Neural cell (in vitro differentiated cells): ENCODE measurements around the gene HMCN2. TPM values are rescaled to one million over a fixed set of nuclear protein-coding genes. Genes with fewer than 3 reads are reported as not detected.

ENCODE experiments used
- H2AFZ ChIP-seq: fragments of 200-600, 300-800 bp; sonication (generic), shearing (Covaris generic); 2 replicates; pipeline ENCODE4 v1.6.0; 2014; ENCODE audit warnings: low read depth, mild to moderate bottlenecking, antibody characterized with exemption, low read length, moderate library complexity
- H3F3A ChIP-seq: fragments of 200-600 bp; shearing (Covaris generic); 2 replicates; pipeline ENCODE4 v1.6.1; 2016; ENCODE audit warnings: mild to moderate bottlenecking, moderate library complexity, mixed read lengths, antibody characterized with exemption, low read length; ENCODE audit not compliant: insufficient read depth, poor library complexity, severe bottlenecking
- H3K27ac ChIP-seq: fragments of 200-600, 300-800 bp; sonication (generic), shearing (Covaris generic); 2 replicates; pipeline ENCODE4 v1.5.1; 2014; ENCODE audit warnings: mild to moderate bottlenecking, low read length, moderate library complexity
- H3K27me3 ChIP-seq: fragments of 300-800, 200-600 bp; sonication (generic), shearing (Covaris generic); 2 replicates; pipeline ENCODE4 v1.6.0; 2014; ENCODE audit warnings: mild to moderate bottlenecking, low read depth, low read length, moderate library complexity; ENCODE audit not compliant: insufficient read depth
- H3K36me3 ChIP-seq: fragments of 300-800, 200-600 bp; sonication (generic), shearing (Covaris generic); 2 replicates; pipeline ENCODE4 v1.5.1; 2014; ENCODE audit warnings: mild to moderate bottlenecking, antibody characterized with exemption, low read length, moderate library complexity; ENCODE audit not compliant: insufficient read depth
- H3K4me2 ChIP-seq: fragments of 300-800, 200-600 bp; sonication (generic), shearing (Covaris generic); 2 replicates; pipeline ENCODE4 v1.6.0; 2014; ENCODE audit warnings: mild to moderate bottlenecking, low read length
- H3K4me3 ChIP-seq: fragments of 300-800, 200-600 bp; sonication (generic), shearing (Covaris generic); 2 replicates; pipeline ENCODE4 v1.5.1; 2014; ENCODE audit warnings: mild to moderate bottlenecking, low read length, moderate library complexity
- H3K79me2 ChIP-seq: fragments of 200-600 bp; shearing (Covaris generic); replicated peaks from 2 replicates; pipeline ENCODE4 v1.6.0; 2014; ENCODE audit warnings: mild to moderate bottlenecking, low read length, moderate library complexity; ENCODE audit not compliant: insufficient read depth
- H3K9ac ChIP-seq: fragments of 300-800, 200-600 bp; sonication (generic), shearing (Covaris generic); 2 replicates; pipeline ENCODE4 v1.6.1; 2016; ENCODE audit warnings: mild to moderate bottlenecking, low read length, mixed read lengths
- H3K9me2 ChIP-seq: fragments of 200-600 bp; shearing (Covaris generic); 2 replicates; pipeline ENCODE4 v1.6.1; 2016; ENCODE audit warnings: mild to moderate bottlenecking, low read length, mixed read lengths; ENCODE audit not compliant: insufficient read depth
- H3K9me3 ChIP-seq: fragments of 200-600, 300-800 bp; sonication (generic), shearing (Covaris generic); 2 replicates; pipeline ENCODE4 v1.6.1; 2016; ENCODE audit warnings: mild to moderate bottlenecking, mixed run types, low read length, moderate library complexity, mixed read lengths
- H4K20me1 ChIP-seq: fragments of 200-600 bp; shearing (Covaris generic); 2 replicates; pipeline ENCODE4 v1.6.1; 2016; ENCODE audit warnings: mild to moderate bottlenecking, mixed run types; ENCODE audit not compliant: insufficient read depth
- EP300 ChIP-seq: fragments of 450-650 bp; conservative IDR thresholded peaks from 2 replicates; pipeline ENCODE4 v1.6.1; 2014; ENCODE audit warnings: antibody characterized with exemption, mild to moderate bottlenecking, moderate library complexity; ENCODE audit not compliant: poor library complexity, severe bottlenecking
- EZH2 ChIP-seq: fragments of 200-600, 300-800 bp; shearing (Covaris generic), sonication (generic); IDR thresholded peaks from 2 replicates; pipeline ENCODE4 v1.6.1; 2014; ENCODE audit warnings: antibody characterized with exemption, low read length, borderline replicate concordance, mild to moderate bottlenecking; ENCODE audit not compliant: insufficient read depth, poor library complexity, severe bottlenecking
- MXI1 ChIP-seq: fragments of 450-650 bp; conservative IDR thresholded peaks from 2 replicates; pipeline ENCODE4 v1.6.1; 2014; ENCODE audit warnings: antibody characterized with exemption, mild to moderate bottlenecking; ENCODE audit not compliant: poor library complexity, severe bottlenecking
- POLR2AphosphoS5 ChIP-seq: IDR thresholded peaks from 2 replicates; pipeline ENCODE4 v1.6.1; 2012
- RAD21 ChIP-seq: fragments of 450-650 bp; conservative IDR thresholded peaks from 2 replicates; pipeline ENCODE4 v1.6.1; 2014; ENCODE audit warnings: antibody characterized with exemption, mild to moderate bottlenecking, moderate library complexity
- SMC3 ChIP-seq: fragments of 450-650 bp; conservative IDR thresholded peaks from 2 replicates; pipeline ENCODE4 v1.6.1; 2014; ENCODE audit warnings: antibody characterized with exemption, mild to moderate bottlenecking, moderate library complexity; ENCODE audit not compliant: poor library complexity
- TAF1 ChIP-seq: IDR thresholded peaks from 2 replicates; pipeline ENCODE4 v1.6.1; 2012; ENCODE audit warnings: low read depth
- polyA plus RNA-seq: library from polyadenylated mRNA; depleted of rRNA; stranded (reverse); fragments of >200 nt; gene quantifications from 2 replicates; pipeline ENCODE4 v1.2.3, GENCODE V29; 2014
- TF ChIP-seq, protein P1 (sequence below): IDR thresholded peaks from 2 replicates; pipeline ENCODE4 v1.6.1; 2012; ENCODE audit warnings: borderline replicate concordance
- TF ChIP-seq, protein P2 (sequence below): fragments of 450-650 bp; IDR thresholded peaks from 2 replicates; pipeline ENCODE4 v1.5.1; 2014; ENCODE audit warnings: antibody characterized with exemption, mild to moderate bottlenecking, moderate library complexity; ENCODE audit not compliant: poor library complexity, severe bottlenecking

The HMCN2 gene
- polyA plus RNA-seq, 1 donor from 2014 or later: 1.7 TPM

DNA sequence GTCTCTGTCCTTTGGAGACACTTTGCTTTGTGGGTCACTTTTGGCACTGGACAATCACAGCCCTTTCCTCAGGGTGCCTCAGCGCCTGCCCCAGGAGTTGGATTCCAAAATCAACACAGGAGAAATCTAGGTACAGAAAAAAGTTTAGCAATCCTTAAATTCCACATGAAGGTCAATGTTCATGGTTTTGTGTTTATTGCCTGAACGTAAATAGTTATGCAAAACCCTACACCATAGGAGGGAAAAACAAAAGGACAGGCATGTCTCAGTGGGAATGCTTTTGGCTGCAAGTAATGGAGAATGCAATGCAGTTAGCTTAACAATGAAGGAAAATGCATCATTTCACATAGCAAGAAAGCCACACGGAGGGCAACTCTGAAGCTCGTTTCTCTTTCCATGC, 6.5 kb upstream of the HMCN2 start:
- no peaks in the 10 kb centered on the region for H4K20me1 ChIP-seq
- H3K36me3 ChIP-seq: no peaks in the 10 kb centered on the region
- H3K9me3 ChIP-seq: no peaks in the 10 kb centered on the region
- peaks cover 4% of the 10 kb centered on the region for H3K27me3 ChIP-seq
- H3K79me2 ChIP-seq: no peaks in the 10 kb centered on the region
- TF ChIP-seq EZH2: no peak
- no peak for TF ChIP-seq RAD21
- no peak for TF ChIP-seq SMC3
- TF ChIP-seq, protein P1, sequence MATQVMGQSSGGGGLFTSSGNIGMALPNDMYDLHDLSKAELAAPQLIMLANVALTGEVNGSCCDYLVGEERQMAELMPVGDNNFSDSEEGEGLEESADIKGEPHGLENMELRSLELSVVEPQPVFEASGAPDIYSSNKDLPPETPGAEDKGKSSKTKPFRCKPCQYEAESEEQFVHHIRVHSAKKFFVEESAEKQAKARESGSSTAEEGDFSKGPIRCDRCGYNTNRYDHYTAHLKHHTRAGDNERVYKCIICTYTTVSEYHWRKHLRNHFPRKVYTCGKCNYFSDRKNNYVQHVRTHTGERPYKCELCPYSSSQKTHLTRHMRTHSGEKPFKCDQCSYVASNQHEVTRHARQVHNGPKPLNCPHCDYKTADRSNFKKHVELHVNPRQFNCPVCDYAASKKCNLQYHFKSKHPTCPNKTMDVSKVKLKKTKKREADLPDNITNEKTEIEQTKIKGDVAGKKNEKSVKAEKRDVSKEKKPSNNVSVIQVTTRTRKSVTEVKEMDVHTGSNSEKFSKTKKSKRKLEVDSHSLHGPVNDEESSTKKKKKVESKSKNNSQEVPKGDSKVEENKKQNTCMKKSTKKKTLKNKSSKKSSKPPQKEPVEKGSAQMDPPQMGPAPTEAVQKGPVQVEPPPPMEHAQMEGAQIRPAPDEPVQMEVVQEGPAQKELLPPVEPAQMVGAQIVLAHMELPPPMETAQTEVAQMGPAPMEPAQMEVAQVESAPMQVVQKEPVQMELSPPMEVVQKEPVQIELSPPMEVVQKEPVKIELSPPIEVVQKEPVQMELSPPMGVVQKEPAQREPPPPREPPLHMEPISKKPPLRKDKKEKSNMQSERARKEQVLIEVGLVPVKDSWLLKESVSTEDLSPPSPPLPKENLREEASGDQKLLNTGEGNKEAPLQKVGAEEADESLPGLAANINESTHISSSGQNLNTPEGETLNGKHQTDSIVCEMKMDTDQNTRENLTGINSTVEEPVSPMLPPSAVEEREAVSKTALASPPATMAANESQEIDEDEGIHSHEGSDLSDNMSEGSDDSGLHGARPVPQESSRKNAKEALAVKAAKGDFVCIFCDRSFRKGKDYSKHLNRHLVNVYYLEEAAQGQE: no peak
- no peak for TF ChIP-seq TAF1
- no peak for TF ChIP-seq MXI1
- no peak for TF ChIP-seq POLR2AphosphoS5
- no peak for TF ChIP-seq EP300
- TF ChIP-seq, protein P2, sequence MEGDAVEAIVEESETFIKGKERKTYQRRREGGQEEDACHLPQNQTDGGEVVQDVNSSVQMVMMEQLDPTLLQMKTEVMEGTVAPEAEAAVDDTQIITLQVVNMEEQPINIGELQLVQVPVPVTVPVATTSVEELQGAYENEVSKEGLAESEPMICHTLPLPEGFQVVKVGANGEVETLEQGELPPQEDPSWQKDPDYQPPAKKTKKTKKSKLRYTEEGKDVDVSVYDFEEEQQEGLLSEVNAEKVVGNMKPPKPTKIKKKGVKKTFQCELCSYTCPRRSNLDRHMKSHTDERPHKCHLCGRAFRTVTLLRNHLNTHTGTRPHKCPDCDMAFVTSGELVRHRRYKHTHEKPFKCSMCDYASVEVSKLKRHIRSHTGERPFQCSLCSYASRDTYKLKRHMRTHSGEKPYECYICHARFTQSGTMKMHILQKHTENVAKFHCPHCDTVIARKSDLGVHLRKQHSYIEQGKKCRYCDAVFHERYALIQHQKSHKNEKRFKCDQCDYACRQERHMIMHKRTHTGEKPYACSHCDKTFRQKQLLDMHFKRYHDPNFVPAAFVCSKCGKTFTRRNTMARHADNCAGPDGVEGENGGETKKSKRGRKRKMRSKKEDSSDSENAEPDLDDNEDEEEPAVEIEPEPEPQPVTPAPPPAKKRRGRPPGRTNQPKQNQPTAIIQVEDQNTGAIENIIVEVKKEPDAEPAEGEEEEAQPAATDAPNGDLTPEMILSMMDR: no peak
- no peaks in the 10 kb centered on the region for H3K9me2 ChIP-seq
- H3F3A ChIP-seq: no peaks in the 10 kb centered on the region
- no peak overlapping the region for H2AFZ ChIP-seq
- no peak overlapping the region for H3K4me2 ChIP-seq
- no peak overlapping the region for H3K9ac ChIP-seq
- H3K27ac ChIP-seq: no peak overlapping the region
- no peak overlapping the region for H3K4me3 ChIP-seq

DNA sequence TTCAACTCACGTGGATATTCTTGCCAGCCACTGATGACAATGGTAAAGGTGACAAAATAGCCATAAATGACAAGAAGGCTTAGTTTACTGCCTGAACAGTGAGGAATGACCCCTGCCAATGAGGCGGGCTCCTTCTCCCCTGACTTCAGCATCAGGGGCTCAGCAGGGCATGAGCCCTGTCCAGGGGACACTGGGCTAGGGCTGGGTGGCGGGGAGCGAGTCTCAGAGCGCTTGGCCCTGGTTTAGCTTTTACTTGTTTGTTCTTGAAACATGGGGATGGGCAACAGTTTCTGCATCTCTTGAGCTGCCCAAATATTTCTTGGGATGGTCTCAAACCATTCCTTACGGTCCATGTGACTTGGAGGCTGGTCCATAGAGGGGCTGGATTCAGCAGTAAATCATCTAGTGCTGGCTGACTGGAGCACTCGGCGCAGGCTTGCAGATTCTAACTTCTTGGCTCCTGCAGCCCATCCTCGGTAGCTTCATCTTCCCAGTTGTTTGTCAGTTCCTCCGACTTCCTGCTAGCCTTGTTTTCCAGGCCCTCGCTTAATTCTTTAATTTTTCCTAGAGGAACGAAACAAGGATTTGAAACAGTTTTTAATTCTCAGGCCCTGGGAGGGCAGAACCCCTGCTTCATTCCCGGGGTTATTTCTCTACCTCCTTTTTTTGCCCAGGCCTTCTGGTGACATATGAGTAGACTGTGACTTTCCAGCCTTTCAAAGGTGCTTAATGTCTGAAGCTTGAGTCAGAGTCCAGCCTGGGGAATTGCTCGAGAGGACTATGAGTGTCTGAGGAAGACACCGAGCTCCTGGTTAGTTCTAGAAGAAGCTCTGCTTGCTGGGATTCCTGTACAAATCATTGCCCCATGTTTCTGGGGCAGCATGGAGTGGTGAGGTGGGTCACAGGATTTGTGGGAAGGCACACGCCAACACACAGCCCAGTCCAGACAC, 4.5 kb upstream of the HMCN2 start:
- no peaks in the 10 kb centered on the region for H3K9me2 ChIP-seq
- H3K4me3 ChIP-seq: no peak overlapping the region
- H4K20me1 ChIP-seq: no peaks in the 10 kb centered on the region
- H3K27me3 ChIP-seq: peaks cover 25% of the 10 kb centered on the region
- no peak overlapping the region for H3K4me2 ChIP-seq
- H3K9me3 ChIP-seq: no peaks in the 10 kb centered on the region
- TF ChIP-seq MXI1: no peak
- TF ChIP-seq, protein P1: no peak
- no peak for TF ChIP-seq EZH2
- TF ChIP-seq, protein P2: no peak
- no peak for TF ChIP-seq POLR2AphosphoS5
- no peak for TF ChIP-seq EP300
- TF ChIP-seq TAF1: no peak
- TF ChIP-seq SMC3: no peak
- TF ChIP-seq RAD21: no peak
- H3K9ac ChIP-seq: no peak overlapping the region
- H3K79me2 ChIP-seq: no peaks in the 10 kb centered on the region
- H2AFZ ChIP-seq: no peak overlapping the region
- H3K27ac ChIP-seq: no peak overlapping the region
- no peaks in the 10 kb centered on the region for H3K36me3 ChIP-seq
- no peaks in the 10 kb centered on the region for H3F3A ChIP-seq
